ENCODE data around the gene UQCC2.

Gene UQCC2

GRCh38 chr6:33686225-33686924 is 25.1 kb downstream of the UQCC2 start:
- no peak for DNase-seq (ENCODE audit: low read depth)
- TF ChIP-seq CTCF (conservative IDR thresholded peaks at IDR 0.05; ENCODE audit: low read length) = no peak
- no peak overlapping the region for H3K4me3 ChIP-seq (ENCODE audit: low read length)

GRCh38 chr6:33685411-33686224 is 25.9 kb downstream of the UQCC2 start:
- no peak for TF ChIP-seq CTCF (conservative IDR thresholded peaks at IDR 0.05; ENCODE audit: low read length)
- H3K4me3 ChIP-seq (ENCODE audit: low read length) = no peak overlapping the region
- DNase-seq (ENCODE audit: low read depth) = no peak

GRCh38 chr6:33684983-33685382 is 26.5 kb downstream of the UQCC2 start:
- H3K4me3 ChIP-seq (ENCODE audit: low read length) = no peak overlapping the region
- TF ChIP-seq CTCF (conservative IDR thresholded peaks at IDR 0.05; ENCODE audit: low read length) = no peak
- no peak for DNase-seq (ENCODE audit: low read depth)

GRCh38 chr6:33684428-33684896 is 27.0 kb downstream of the UQCC2 start:
- DNase-seq (ENCODE audit: low read depth) = no peak
- TF ChIP-seq CTCF (conservative IDR thresholded peaks at IDR 0.05; ENCODE audit: low read length) = no peak
- H3K4me3 ChIP-seq (ENCODE audit: low read length) = no peak overlapping the region

- no peak overlapping the region for H3K4me3 ChIP-seq (ENCODE audit: low read length)
- DNase-seq (ENCODE audit: low read depth) = no peak
- TF ChIP-seq CTCF (conservative IDR thresholded peaks at IDR 0.05; ENCODE audit: low read length) = no peak
Observed at GRCh38 chr6:33683576-33684427, 27.7 kb downstream of the UQCC2 start.

- H3K4me3 ChIP-seq (ENCODE audit: low read length) = no peak overlapping the region
- no peak for TF ChIP-seq CTCF (conservative IDR thresholded peaks at IDR 0.05; ENCODE audit: low read length)
- DNase-seq (ENCODE audit: low read depth) = no peak
Observed at GRCh38 chr6:33683051-33683571, 28.4 kb downstream of the UQCC2 start.
